H9 (cell line): ENCODE measurements around the gene LNPEP. TPM values are rescaled to one million over a fixed set of nuclear protein-coding genes. Genes with fewer than 3 reads are reported as not detected.

Source experiments
- DNase-seq: peaks from one replicate; pipeline ENCODE4 v3.0.0-alpha.2; 2017
- H2AFZ ChIP-seq: one replicate; pipeline ENCODE4 v1.6.1; 2013; ENCODE audit warnings: mild to moderate bottlenecking, low read length, control low read depth, moderate library complexity
- H2AK5ac ChIP-seq: 2 replicates; pipeline ENCODE4 v1.6.1; 2013; ENCODE audit warnings: low read length, control low read depth, mixed read lengths; ENCODE audit not compliant: insufficient read length
- H2BK120ac ChIP-seq: one replicate; pipeline ENCODE4 v1.6.1; 2013; ENCODE audit warnings: low read depth, mild to moderate bottlenecking, low read length, control low read depth, inconsistent platforms; ENCODE audit not compliant: poor library complexity, severe bottlenecking
- H2BK12ac ChIP-seq: 2 replicates; pipeline ENCODE4 v1.6.1; 2013; ENCODE audit warnings: low read length, control low read depth, mixed read lengths, low read depth; ENCODE audit not compliant: insufficient read length
- H2BK15ac ChIP-seq: 2 replicates; pipeline ENCODE4 v1.6.1; 2013; ENCODE audit warnings: low read depth, low read length, control low read depth
- H2BK20ac ChIP-seq: one replicate; pipeline ENCODE4 v1.6.1; 2013; ENCODE audit warnings: low read depth, mild to moderate bottlenecking, low read length, control low read depth, inconsistent platforms; ENCODE audit not compliant: poor library complexity, severe bottlenecking
- H2BK5ac ChIP-seq: 2 replicates; pipeline ENCODE4 v1.6.1; 2013; ENCODE audit warnings: low read length, control low read depth, mixed read lengths; ENCODE audit not compliant: insufficient read length
- H3K14ac ChIP-seq: 2 replicates; pipeline ENCODE4 v1.6.1; 2013; ENCODE audit warnings: low read length, control low read depth; ENCODE audit not compliant: insufficient read depth
- H3K18ac ChIP-seq: 2 replicates; pipeline ENCODE4 v1.6.1; 2013; ENCODE audit warnings: low read depth, mild to moderate bottlenecking, mixed read lengths, low read length, control low read depth; ENCODE audit not compliant: insufficient read length
- H3K23ac ChIP-seq: 2 replicates; pipeline ENCODE4 v1.6.1; 2013; ENCODE audit warnings: low read length, control low read depth, mixed read lengths, low read depth; ENCODE audit not compliant: insufficient read length
- H3K23me2 ChIP-seq: 2 replicates; pipeline ENCODE4 v1.6.1; 2013; ENCODE audit warnings: low read depth, mild to moderate bottlenecking, mixed read lengths, low read length, control low read depth; ENCODE audit not compliant: insufficient read length, poor library complexity, severe bottlenecking
- H3K27ac ChIP-seq: 2 replicates; pipeline ENCODE4 v1.5.1; 2013; ENCODE audit warnings: low read length, control low read depth, mixed read lengths, low read depth; ENCODE audit not compliant: insufficient read length
- H3K27me3 ChIP-seq: 2 replicates; pipeline ENCODE4 v1.6.1; 2013; ENCODE audit warnings: low read length, control low read depth, inconsistent platforms; ENCODE audit not compliant: insufficient read depth
- H3K4ac ChIP-seq: 2 replicates; pipeline ENCODE4 v1.6.1; 2013; ENCODE audit warnings: low read depth, mild to moderate bottlenecking, control low read depth, inconsistent platforms, low read length, moderate library complexity
- H3K4me1 ChIP-seq: 2 replicates; pipeline ENCODE4 v1.6.1; 2013; ENCODE audit warnings: low read length, control low read depth, inconsistent platforms; ENCODE audit not compliant: insufficient read depth
- H3K4me2 ChIP-seq: 2 replicates; pipeline ENCODE4 v1.6.1; 2013; ENCODE audit warnings: low read length, control low read depth, mixed read lengths; ENCODE audit not compliant: insufficient read length, insufficient read depth
- H3K56ac ChIP-seq: 2 replicates; pipeline ENCODE4 v1.6.1; 2013; ENCODE audit warnings: low read depth, mild to moderate bottlenecking, mixed read lengths, low read length, control low read depth; ENCODE audit not compliant: insufficient read length
- H3K79me1 ChIP-seq: 2 replicates; pipeline ENCODE4 v1.6.1; 2013; ENCODE audit warnings: low read depth, mild to moderate bottlenecking, moderate library complexity, low read length, control low read depth, inconsistent platforms; ENCODE audit not compliant: insufficient read depth, poor library complexity, severe bottlenecking
- H3K79me2 ChIP-seq: 2 replicates; pipeline ENCODE4 v1.6.1; 2013; ENCODE audit warnings: low read length, control low read depth, inconsistent platforms; ENCODE audit not compliant: insufficient read depth
- H3K9ac ChIP-seq: 2 replicates; pipeline ENCODE4 v1.6.1; 2013; ENCODE audit warnings: low read length, control low read depth, mixed read lengths; ENCODE audit not compliant: insufficient read length; ENCODE audit errors: extremely low read depth
- H3K9me3 ChIP-seq: one replicate; pipeline ENCODE4 v1.6.1; 2013; ENCODE audit warnings: low read depth, low read length, inconsistent platforms; ENCODE audit not compliant: control insufficient read depth
- H3T11ph ChIP-seq: one replicate; pipeline ENCODE4 v1.6.1; 2013; ENCODE audit warnings: mild to moderate bottlenecking, low read length, control low read depth, inconsistent platforms
- H4K20me1 ChIP-seq: one replicate; pipeline ENCODE4 v1.6.1; 2013; ENCODE audit not compliant: control insufficient read depth, insufficient read length, insufficient read depth
- H4K5ac ChIP-seq: 2 replicates; pipeline ENCODE4 v1.6.1; 2013; ENCODE audit warnings: low read depth, mild to moderate bottlenecking, mixed read lengths, low read length, control low read depth; ENCODE audit not compliant: insufficient read length
- H4K8ac ChIP-seq: replicated peaks from 2 replicates; pipeline ENCODE4 v1.6.1; 2013; ENCODE audit warnings: low read length, control low read depth, mixed read lengths, low read depth; ENCODE audit not compliant: insufficient read length
- H4K91ac ChIP-seq: 2 replicates; pipeline ENCODE4 v1.6.1; 2013; ENCODE audit warnings: low read depth, mild to moderate bottlenecking, moderate library complexity, mixed read lengths, low read length, control low read depth; ENCODE audit not compliant: insufficient read length
- H3K27ac Mint-ChIP-seq, 3 experiments: 2 replicates in 2 of 3; 3 replicates in 1 of 3; pipeline ENCODE4 v1.8.0; 2020 to 2021; ENCODE audit warnings: mixed read lengths in 3 of 3, mild to moderate bottlenecking in 1 of 3, moderate library complexity in 1 of 3
- H3K27me3 Mint-ChIP-seq: 2 replicates; pipeline ENCODE4 v1.8.0; 2021; ENCODE audit warnings: low read depth, mild to moderate bottlenecking, moderate library complexity, mixed read lengths
- H3K36me3 Mint-ChIP-seq, 3 experiments: 2 replicates in 2 of 3; 3 replicates in 1 of 3; pipeline ENCODE4 v1.8.0; 2020 to 2021; ENCODE audit warnings: low read depth in 3 of 3, mixed read lengths in 3 of 3; ENCODE audit not compliant: insufficient read depth in 1 of 3
- H3K4me1 Mint-ChIP-seq, 2 experiments: 2 replicates each; pipeline ENCODE4 v1.8.0; 2020; ENCODE audit warnings: mixed read lengths in 2 of 2
- H3K4me3 Mint-ChIP-seq, 2 experiments: 2 replicates in 1 of 2; 3 replicates in 1 of 2; pipeline ENCODE4 v1.8.0; 2020 to 2021; ENCODE audit warnings: mild to moderate bottlenecking in 2 of 2, mixed read lengths in 2 of 2, moderate library complexity in 1 of 2
- H3K9me3 Mint-ChIP-seq, 2 experiments: 2 replicates in 1 of 2; 3 replicates in 1 of 2; pipeline ENCODE4 v1.8.0; 2020; ENCODE audit warnings: mild to moderate bottlenecking in 2 of 2, mixed read lengths in 2 of 2, moderate library complexity in 1 of 2
- WGBS: extraction: QIAGEN DNeasy Blood & Tissue Kit; methylation state at CpG from one replicate; pipeline ENCODE4 v1.1.7; 2013; ENCODE audit warnings: missing lambda C conversion rate, low lambda C conversion rate, mixed read lengths; ENCODE audit not compliant: insufficient read length; ENCODE audit errors: extremely low coverage; 5-methylcytosine and 5-hydroxymethylcytosine counted together
- total RNA-seq: library from RNA; stranded (reverse); gene quantifications from 2 replicates; pipeline ENCODE4 v1.2.1, GENCODE V29; 2021
- TF ChIP-seq, protein P1 (sequence below): fragments of 200-600 bp; sonication (generic); conservative IDR thresholded peaks from 3 replicates; pipeline ENCODE4 v1.8.0; 2021; ENCODE audit warnings: antibody characterized with exemption, mild to moderate bottlenecking

Gene LNPEP
- total RNA-seq, 1 experiment from 2014 or later, result 4.1 TPM

DNA sequence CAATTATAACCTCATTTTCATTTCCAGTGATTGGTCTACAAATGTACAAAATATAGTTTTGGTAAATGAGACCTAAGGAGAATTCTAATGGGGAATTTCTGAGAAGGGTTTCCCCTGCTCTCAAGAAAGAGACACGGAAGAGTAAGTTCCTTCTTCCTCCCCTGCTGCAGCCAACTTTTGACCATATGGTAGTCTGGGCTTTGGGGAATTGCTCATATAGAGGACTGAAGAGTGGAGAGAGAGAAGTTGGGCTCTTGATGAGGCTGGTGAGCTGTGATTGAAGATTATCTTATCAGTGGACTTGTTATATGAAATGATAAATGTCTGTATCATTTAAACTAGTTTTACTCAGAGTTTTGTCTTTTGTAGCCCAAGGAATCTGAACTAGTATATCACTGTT, 4.3 kb upstream of the LNPEP start:
- Histone ChIP-seq H2BK15ac (no peak overlapping the region), H4K8ac (no peak overlapping the region), H3K27me3 (no peaks in the 10 kb centered on the region; the same call in 1 of the 2 replicates), H3K4me2 (no peak overlapping the region), H2BK20ac (no peak overlapping the region), H4K91ac (no peak overlapping the region), H3K14ac (no peak overlapping the region), H2BK12ac (no peak overlapping the region), H4K5ac (no peak overlapping the region), H3K79me2 (no peaks in the 10 kb centered on the region), H2AFZ (no peak overlapping the region), H3T11ph (no peak overlapping the region), H3K4me1 (peaks cover 2% of the 10 kb centered on the region; the same call in 1 of the 2 replicates), H2BK5ac (no peak overlapping the region), H3K4ac (no peak overlapping the region), H2AK5ac (no peak overlapping the region), H3K23ac (no peak overlapping the region), H3K9ac (no peak overlapping the region), H3K79me1 (no peaks in the 10 kb centered on the region), H3K23me2 (peaks cover 10% of the 10 kb centered on the region), H3K9me3 (no peaks in the 10 kb centered on the region), H4K20me1 (no peaks in the 10 kb centered on the region), H3K27ac (no peak overlapping the region), H3K56ac (no peak overlapping the region), H3K18ac (no peak overlapping the region), H2BK120ac (no peak overlapping the region)
- Mint-ChIP-seq H3K36me3 (no peaks in the 10 kb centered on the region), H3K4me1 (peaks cover 13 to 14% of the 10 kb centered on the region in 2 experiments), H3K4me3 (no peak overlapping the region), H3K27ac (no peak overlapping the region; a peak in 1 of 7 replicates), H3K9me3 (no peaks in the 10 kb centered on the region; a peak in 2 of 5 replicates), H3K27me3 (peaks cover 1% of the 10 kb centered on the region)
- DNase-seq, result no peak
- TF ChIP-seq, protein P1, sequence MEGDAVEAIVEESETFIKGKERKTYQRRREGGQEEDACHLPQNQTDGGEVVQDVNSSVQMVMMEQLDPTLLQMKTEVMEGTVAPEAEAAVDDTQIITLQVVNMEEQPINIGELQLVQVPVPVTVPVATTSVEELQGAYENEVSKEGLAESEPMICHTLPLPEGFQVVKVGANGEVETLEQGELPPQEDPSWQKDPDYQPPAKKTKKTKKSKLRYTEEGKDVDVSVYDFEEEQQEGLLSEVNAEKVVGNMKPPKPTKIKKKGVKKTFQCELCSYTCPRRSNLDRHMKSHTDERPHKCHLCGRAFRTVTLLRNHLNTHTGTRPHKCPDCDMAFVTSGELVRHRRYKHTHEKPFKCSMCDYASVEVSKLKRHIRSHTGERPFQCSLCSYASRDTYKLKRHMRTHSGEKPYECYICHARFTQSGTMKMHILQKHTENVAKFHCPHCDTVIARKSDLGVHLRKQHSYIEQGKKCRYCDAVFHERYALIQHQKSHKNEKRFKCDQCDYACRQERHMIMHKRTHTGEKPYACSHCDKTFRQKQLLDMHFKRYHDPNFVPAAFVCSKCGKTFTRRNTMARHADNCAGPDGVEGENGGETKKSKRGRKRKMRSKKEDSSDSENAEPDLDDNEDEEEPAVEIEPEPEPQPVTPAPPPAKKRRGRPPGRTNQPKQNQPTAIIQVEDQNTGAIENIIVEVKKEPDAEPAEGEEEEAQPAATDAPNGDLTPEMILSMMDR, result no peak
- no CpG with 5 or more reads among the region's 1 CpG for WGBS
